ENCODE measurements around the gene PNO1.

The PNO1 gene

GRCh38 chr2:68203587-68203986 lies 45.9 kb downstream of the PNO1 start:
- no peak overlapping the region for H3K4me2 ChIP-seq (ENCODE audit: low read depth, low read length, poor library complexity, severe bottlenecking)
- peaks cover 6% of the 10 kb centered on the region; the same call in 1 of the 2 replicates for H3F3A ChIP-seq (ENCODE audit: low read depth)
- TF ChIP-seq EZH2phosphoT487 (IDR thresholded peaks at IDR 0.05; ENCODE audit: borderline replicate concordance) (no peak), CTCF (conservative IDR thresholded peaks at IDR 0.05; ENCODE audit: low read length) (no peak)
- peaks cover 88% of the 10 kb centered on the region for H4K20me1 ChIP-seq (ENCODE audit: insufficient read depth, low read length, poor library complexity, severe bottlenecking)
- H3K36me3 ChIP-seq (ENCODE audit: insufficient read depth, low read length) = peaks cover 16% of the 10 kb centered on the region
- H3K4me3 ChIP-seq (ENCODE audit: low read length, poor library complexity, severe bottlenecking) = no peak overlapping the region
- H3K4me1 ChIP-seq (ENCODE audit: insufficient read depth, low read length, poor library complexity, severe bottlenecking) = peaks cover 14% of the 10 kb centered on the region
- H3K79me2 ChIP-seq (ENCODE audit: insufficient read depth, low read length) = peaks cover 99% of the 10 kb centered on the region
- no peaks in the 10 kb centered on the region for H3K9me2 ChIP-seq (replicated peaks; ENCODE audit: low read depth, low read length)
- H3K27me3 ChIP-seq (ENCODE audit: insufficient read depth, low read length, poor library complexity, severe bottlenecking) = no peaks in the 10 kb centered on the region
- H3K9ac ChIP-seq (ENCODE audit: low read depth, low read length, poor library complexity, severe bottlenecking) = no peak overlapping the region
- H3K9me3 ChIP-seq (ENCODE audit: insufficient read depth, low read depth, low read length) = no peaks in the 10 kb centered on the region
- H2AFZ ChIP-seq (ENCODE audit: low read length) = no peak overlapping the region

GRCh38 chr2:68206793-68207192 lies 49.1 kb downstream of the PNO1 start:
- no peak overlapping the region for H3K4me3 ChIP-seq (ENCODE audit: low read length, poor library complexity, severe bottlenecking)
- peaks cover 14% of the 10 kb centered on the region for H3K4me1 ChIP-seq (ENCODE audit: insufficient read depth, low read length, poor library complexity, severe bottlenecking)
- no peaks in the 10 kb centered on the region for H3K9me2 ChIP-seq (replicated peaks; ENCODE audit: low read depth, low read length)
- no peak overlapping the region for H3K9ac ChIP-seq (ENCODE audit: low read depth, low read length, poor library complexity, severe bottlenecking)
- H2AFZ ChIP-seq (ENCODE audit: low read length) = no peak overlapping the region
- no peaks in the 10 kb centered on the region for H3F3A ChIP-seq (ENCODE audit: low read depth)
- no peaks in the 10 kb centered on the region for H3K27me3 ChIP-seq (ENCODE audit: insufficient read depth, low read length, poor library complexity, severe bottlenecking)
- no peak for TF ChIP-seq EZH2phosphoT487 (IDR thresholded peaks at IDR 0.05; ENCODE audit: borderline replicate concordance)
- no peak for TF ChIP-seq CTCF (conservative IDR thresholded peaks at IDR 0.05; ENCODE audit: low read length)
- no peaks in the 10 kb centered on the region for H3K9me3 ChIP-seq (ENCODE audit: insufficient read depth, low read depth, low read length)
- peaks cover 97% of the 10 kb centered on the region for H3K79me2 ChIP-seq (ENCODE audit: insufficient read depth, low read length)
- H4K20me1 ChIP-seq (ENCODE audit: insufficient read depth, low read length, poor library complexity, severe bottlenecking) = peaks cover 80% of the 10 kb centered on the region
- H3K36me3 ChIP-seq (ENCODE audit: insufficient read depth, low read length) = peaks cover 13% of the 10 kb centered on the region
- peak overlapping the region; percentile 5 for H3K4me2 ChIP-seq (ENCODE audit: low read depth, low read length, poor library complexity, severe bottlenecking)

GRCh38 chr2:68214381-68214780 lies 56.7 kb downstream of the PNO1 start:
- Histone ChIP-seq H4K20me1 (ENCODE audit: insufficient read depth, low read length, poor library complexity, severe bottlenecking) (peaks cover 92% of the 10 kb centered on the region), H3K79me2 (ENCODE audit: insufficient read depth, low read length) (peaks cover 100% of the 10 kb centered on the region), H3K4me2 (ENCODE audit: low read depth, low read length, poor library complexity, severe bottlenecking) (no peak overlapping the region), H2AFZ (ENCODE audit: low read length) (no peak overlapping the region), H3K36me3 (ENCODE audit: insufficient read depth, low read length) (peaks cover 32% of the 10 kb centered on the region), H3K9me2 (replicated peaks; ENCODE audit: low read depth, low read length) (no peaks in the 10 kb centered on the region), H3K4me3 (ENCODE audit: low read length, poor library complexity, severe bottlenecking) (no peak overlapping the region), H3F3A (ENCODE audit: low read depth) (no peaks in the 10 kb centered on the region), H3K9ac (ENCODE audit: low read depth, low read length, poor library complexity, severe bottlenecking) (no peak overlapping the region), H3K9me3 (ENCODE audit: insufficient read depth, low read depth, low read length) (no peaks in the 10 kb centered on the region), H3K27me3 (ENCODE audit: insufficient read depth, low read length, poor library complexity, severe bottlenecking) (no peaks in the 10 kb centered on the region), H3K4me1 (ENCODE audit: insufficient read depth, low read length, poor library complexity, severe bottlenecking) (peaks cover 8% of the 10 kb centered on the region)
- TF ChIP-seq CTCF (conservative IDR thresholded peaks at IDR 0.05; ENCODE audit: low read length) (no peak), EZH2phosphoT487 (IDR thresholded peaks at IDR 0.05; ENCODE audit: borderline replicate concordance) (no peak)

Data from Loucy (cell line).